RWPE2 (cell line): ENCODE measurements around the gene SNRPA1.

Experiments
- ATAC-seq: fragments of 200-7000 bp; cut with Tn5 transposase; 3 replicates; pipeline ENCODE4 v1.9.1; 2021; ENCODE audit warnings: low read depth
- DNase-seq: peaks from one replicate; pipeline ENCODE4 v3.0.0-alpha.2; 2020; ENCODE audit warnings: low spot score
- H3K27ac ChIP-seq: fragments of 450-650 bp; 2 replicates; pipeline ENCODE4 v1.5.1; 2017; ENCODE audit warnings: mild to moderate bottlenecking; ENCODE audit not compliant: poor library complexity, severe bottlenecking
- H3K27me3 ChIP-seq: fragments of 250-450 bp; sonication (Bioruptor Pico); 2 replicates; pipeline ENCODE4 v1.5.1; 2021; ENCODE audit warnings: mild to moderate bottlenecking, moderate library complexity; ENCODE audit not compliant: insufficient read depth, poor library complexity, severe bottlenecking
- H3K36me3 ChIP-seq: fragments of 250-450 bp; sonication (Bioruptor Pico); 2 replicates; pipeline ENCODE4 v1.5.1; 2020; ENCODE audit warnings: low read depth, mild to moderate bottlenecking, moderate library complexity
- H3K4me1 ChIP-seq: fragments of 250-450 bp; sonication (Bioruptor Pico); 2 replicates; pipeline ENCODE4 v1.5.1; 2021; ENCODE audit warnings: mild to moderate bottlenecking, moderate library complexity; ENCODE audit not compliant: insufficient read depth, poor library complexity, severe bottlenecking
- H3K4me3 ChIP-seq: fragments of 250-450 bp; sonication (Bioruptor Pico); 2 replicates; pipeline ENCODE4 v1.5.1; 2021; ENCODE audit warnings: mild to moderate bottlenecking, moderate library complexity; ENCODE audit not compliant: severe bottlenecking
- H3K9me3 ChIP-seq: fragments of 250-450 bp; sonication (Bioruptor Pico); 2 replicates; pipeline ENCODE4 v1.5.1; 2021; ENCODE audit warnings: mild to moderate bottlenecking, moderate library complexity; ENCODE audit not compliant: severe bottlenecking
- CTCF ChIP-seq: fragments of 450-650 bp; IDR thresholded peaks from one replicate; pipeline ENCODE4 v1.5.1; 2017; ENCODE audit warnings: mild to moderate bottlenecking, moderate library complexity; ENCODE audit not compliant: poor library complexity, severe bottlenecking

The SNRPA1 gene

GRCh38 chr15:101326462-101327146, 31.6 kb upstream of the SNRPA1 start:
- Histone ChIP-seq H3K9me3 (no peaks in the 10 kb centered on the region), H3K4me1 (no peaks in the 10 kb centered on the region), H3K27ac (no peak overlapping the region), H3K36me3 (no peaks in the 10 kb centered on the region), H3K27me3 (no peaks in the 10 kb centered on the region), H3K4me3 (no peak overlapping the region)
- DNase-seq (peak; percentile 66), ATAC-seq (no peak; the same call in 2 of the 3 replicates)
- TF ChIP-seq CTCF: no peak

GRCh38 chr15:101326026-101326315, 30.9 kb upstream of the SNRPA1 start:
- H3K27ac ChIP-seq: no peak overlapping the region
- no peak for DNase-seq
- H3K27me3 ChIP-seq: no peaks in the 10 kb centered on the region
- H3K4me3 ChIP-seq: no peak overlapping the region
- no peak for TF ChIP-seq CTCF
- ATAC-seq: no peak
- no peaks in the 10 kb centered on the region for H3K36me3 ChIP-seq
- H3K9me3 ChIP-seq: no peaks in the 10 kb centered on the region
- no peaks in the 10 kb centered on the region for H3K4me1 ChIP-seq

GRCh38 chr15:101325263-101326025, 30.4 kb upstream of the SNRPA1 start:
- H3K27ac ChIP-seq: no peak overlapping the region
- no peaks in the 10 kb centered on the region for H3K4me1 ChIP-seq
- DNase-seq (peak; percentile 74), ATAC-seq (no peak)
- H3K4me3 ChIP-seq: no peak overlapping the region
- H3K36me3 ChIP-seq: no peaks in the 10 kb centered on the region
- no peaks in the 10 kb centered on the region for H3K9me3 ChIP-seq
- H3K27me3 ChIP-seq: no peaks in the 10 kb centered on the region
- TF ChIP-seq CTCF: no peak

GRCh38 chr15:101324524-101325177, 29.6 kb upstream of the SNRPA1 start:
- Histone ChIP-seq H3K27ac (no peak overlapping the region), H3K9me3 (no peaks in the 10 kb centered on the region), H3K36me3 (no peaks in the 10 kb centered on the region), H3K27me3 (no peaks in the 10 kb centered on the region), H3K4me1 (no peaks in the 10 kb centered on the region), H3K4me3 (no peak overlapping the region)
- ATAC-seq (no peak), DNase-seq (peak; percentile 71)
- TF ChIP-seq CTCF: no peak
